GM21786 (cell line): ENCODE measurements around the gene PVR.
"Not testable (repeated sequence)": the region's sequence is repeated elsewhere in the genome, so short reads cannot be mapped to it uniquely, and the experiment has no call there.

Experiments used
- ATAC-seq: cut with Tn5 transposase; IDR thresholded peaks from one replicate; pipeline ENCODE4 v1.9.1; 2021; ENCODE audit not compliant: unreplicated experiment

Gene PVR

GRCh38 chr19:44617110-44617880, 26.4 kb upstream of the PVR start:
- ATAC-seq = no peak

GRCh38 chr19:44618640-44619357, 24.9 kb upstream of the PVR start:
- ATAC-seq = no peak

GRCh38 chr19:44620667-44621066, 23.0 kb upstream of the PVR start:
- ATAC-seq = no peak

- ATAC-seq = no peak
These were observed 22.3 kb upstream of the PVR start for GRCh38 chr19:44621367-44621766.

GRCh38 chr19:44623080-44623479, 20.6 kb upstream of the PVR start:
- no peak for ATAC-seq

GRCh38 chr19:44623626-44624025, 20.1 kb upstream of the PVR start:
- no peak for ATAC-seq

- ATAC-seq = no peak
These were observed 18.8 kb upstream of the PVR start for GRCh38 chr19:44624840-44625354.

- ATAC-seq = not testable (repeated sequence)
These were observed 18.1 kb upstream of the PVR start for GRCh38 chr19:44625637-44626036.

- no peak for ATAC-seq
These were observed 17.6 kb upstream of the PVR start for GRCh38 chr19:44626048-44626624.

- no peak for ATAC-seq
These were observed 16.1 kb upstream of the PVR start for GRCh38 chr19:44627631-44628030.

GRCh38 chr19:44628793-44629192, 14.9 kb upstream of the PVR start:
- ATAC-seq = no peak

- ATAC-seq = not testable (repeated sequence)
These were observed 12.1 kb upstream of the PVR start for GRCh38 chr19:44631611-44632010.

- not testable (repeated sequence) for ATAC-seq
These were observed 9.7 kb upstream of the PVR start for GRCh38 chr19:44634058-44634457.

GRCh38 chr19:44634785-44635184, 8.9 kb upstream of the PVR start:
- no peak for ATAC-seq

GRCh38 chr19:44635581-44636438, 7.9 kb upstream of the PVR start:
- ATAC-seq = no peak

- ATAC-seq = no peak
These were observed 7.0 kb upstream of the PVR start for GRCh38 chr19:44636439-44637389.

- ATAC-seq = no peak
These were observed 6.3 kb upstream of the PVR start for GRCh38 chr19:44637390-44637764.

- no peak for ATAC-seq
These were observed 3.2 kb upstream of the PVR start for GRCh38 chr19:44640518-44640917.

- no peak for ATAC-seq
These were observed 2.0 kb upstream of the PVR start for GRCh38 chr19:44641501-44642265.
